ENCODE results near the gene NCLN. TPM values are rescaled to one million over a fixed set of nuclear protein-coding genes. Genes with fewer than 3 reads are reported as not detected.

NCLN gene
- total and polyA plus RNA-seq, 9 of the 15 experiments (the other 6 are each of a cell fraction or from before 2014, with no cell fraction given) = 3.8 to 126 (median 39.6) TPM

DNA sequence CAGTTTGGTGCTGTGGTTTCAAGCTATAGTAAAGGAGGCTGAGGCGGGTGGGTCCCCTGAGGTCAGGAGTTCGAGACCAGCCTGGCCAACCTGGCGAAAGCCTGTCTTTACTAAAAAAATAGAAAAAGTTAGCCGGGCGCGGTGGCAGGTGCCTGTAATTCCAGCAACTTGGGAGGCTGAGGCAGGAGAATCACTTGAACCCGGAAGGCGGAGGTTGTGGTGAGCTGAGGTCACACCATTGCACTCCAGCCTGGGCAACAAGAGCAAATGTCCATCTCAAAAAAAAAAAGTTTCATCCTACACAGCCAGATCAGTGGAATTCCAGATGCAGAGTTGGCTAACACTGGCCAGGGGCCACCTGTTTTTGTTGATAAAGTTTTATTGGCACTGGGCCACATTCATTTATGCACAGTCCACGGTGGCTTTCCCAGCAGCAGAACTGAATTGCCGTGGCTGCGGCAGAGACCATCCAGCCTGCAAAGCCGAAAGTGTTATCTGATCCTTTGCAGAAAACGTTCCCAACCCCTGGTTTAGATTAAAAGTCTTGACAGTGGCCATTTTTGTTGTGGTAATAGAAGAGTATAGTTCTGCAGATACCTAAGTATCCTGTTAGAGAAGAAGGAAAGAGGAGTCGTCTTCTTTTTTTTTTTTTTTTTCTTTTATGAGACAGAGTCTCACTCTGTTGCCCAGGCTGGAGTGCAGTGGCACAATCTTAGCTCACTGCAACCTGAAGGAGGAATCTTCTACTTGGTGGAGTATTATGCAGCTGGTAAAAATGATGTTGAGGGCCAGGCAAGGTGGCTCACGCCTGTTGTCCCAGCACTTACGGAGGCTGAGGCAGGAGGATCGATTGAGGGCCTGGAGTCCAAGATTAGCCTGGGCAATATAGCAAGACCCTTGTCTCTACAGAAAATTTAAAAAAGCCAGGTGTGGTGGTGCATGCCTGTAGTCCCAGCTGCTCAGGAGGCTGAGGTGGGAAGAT is 8.7 kb downstream of the NCLN start (continued):
- TF ChIP-seq, protein P1, sequence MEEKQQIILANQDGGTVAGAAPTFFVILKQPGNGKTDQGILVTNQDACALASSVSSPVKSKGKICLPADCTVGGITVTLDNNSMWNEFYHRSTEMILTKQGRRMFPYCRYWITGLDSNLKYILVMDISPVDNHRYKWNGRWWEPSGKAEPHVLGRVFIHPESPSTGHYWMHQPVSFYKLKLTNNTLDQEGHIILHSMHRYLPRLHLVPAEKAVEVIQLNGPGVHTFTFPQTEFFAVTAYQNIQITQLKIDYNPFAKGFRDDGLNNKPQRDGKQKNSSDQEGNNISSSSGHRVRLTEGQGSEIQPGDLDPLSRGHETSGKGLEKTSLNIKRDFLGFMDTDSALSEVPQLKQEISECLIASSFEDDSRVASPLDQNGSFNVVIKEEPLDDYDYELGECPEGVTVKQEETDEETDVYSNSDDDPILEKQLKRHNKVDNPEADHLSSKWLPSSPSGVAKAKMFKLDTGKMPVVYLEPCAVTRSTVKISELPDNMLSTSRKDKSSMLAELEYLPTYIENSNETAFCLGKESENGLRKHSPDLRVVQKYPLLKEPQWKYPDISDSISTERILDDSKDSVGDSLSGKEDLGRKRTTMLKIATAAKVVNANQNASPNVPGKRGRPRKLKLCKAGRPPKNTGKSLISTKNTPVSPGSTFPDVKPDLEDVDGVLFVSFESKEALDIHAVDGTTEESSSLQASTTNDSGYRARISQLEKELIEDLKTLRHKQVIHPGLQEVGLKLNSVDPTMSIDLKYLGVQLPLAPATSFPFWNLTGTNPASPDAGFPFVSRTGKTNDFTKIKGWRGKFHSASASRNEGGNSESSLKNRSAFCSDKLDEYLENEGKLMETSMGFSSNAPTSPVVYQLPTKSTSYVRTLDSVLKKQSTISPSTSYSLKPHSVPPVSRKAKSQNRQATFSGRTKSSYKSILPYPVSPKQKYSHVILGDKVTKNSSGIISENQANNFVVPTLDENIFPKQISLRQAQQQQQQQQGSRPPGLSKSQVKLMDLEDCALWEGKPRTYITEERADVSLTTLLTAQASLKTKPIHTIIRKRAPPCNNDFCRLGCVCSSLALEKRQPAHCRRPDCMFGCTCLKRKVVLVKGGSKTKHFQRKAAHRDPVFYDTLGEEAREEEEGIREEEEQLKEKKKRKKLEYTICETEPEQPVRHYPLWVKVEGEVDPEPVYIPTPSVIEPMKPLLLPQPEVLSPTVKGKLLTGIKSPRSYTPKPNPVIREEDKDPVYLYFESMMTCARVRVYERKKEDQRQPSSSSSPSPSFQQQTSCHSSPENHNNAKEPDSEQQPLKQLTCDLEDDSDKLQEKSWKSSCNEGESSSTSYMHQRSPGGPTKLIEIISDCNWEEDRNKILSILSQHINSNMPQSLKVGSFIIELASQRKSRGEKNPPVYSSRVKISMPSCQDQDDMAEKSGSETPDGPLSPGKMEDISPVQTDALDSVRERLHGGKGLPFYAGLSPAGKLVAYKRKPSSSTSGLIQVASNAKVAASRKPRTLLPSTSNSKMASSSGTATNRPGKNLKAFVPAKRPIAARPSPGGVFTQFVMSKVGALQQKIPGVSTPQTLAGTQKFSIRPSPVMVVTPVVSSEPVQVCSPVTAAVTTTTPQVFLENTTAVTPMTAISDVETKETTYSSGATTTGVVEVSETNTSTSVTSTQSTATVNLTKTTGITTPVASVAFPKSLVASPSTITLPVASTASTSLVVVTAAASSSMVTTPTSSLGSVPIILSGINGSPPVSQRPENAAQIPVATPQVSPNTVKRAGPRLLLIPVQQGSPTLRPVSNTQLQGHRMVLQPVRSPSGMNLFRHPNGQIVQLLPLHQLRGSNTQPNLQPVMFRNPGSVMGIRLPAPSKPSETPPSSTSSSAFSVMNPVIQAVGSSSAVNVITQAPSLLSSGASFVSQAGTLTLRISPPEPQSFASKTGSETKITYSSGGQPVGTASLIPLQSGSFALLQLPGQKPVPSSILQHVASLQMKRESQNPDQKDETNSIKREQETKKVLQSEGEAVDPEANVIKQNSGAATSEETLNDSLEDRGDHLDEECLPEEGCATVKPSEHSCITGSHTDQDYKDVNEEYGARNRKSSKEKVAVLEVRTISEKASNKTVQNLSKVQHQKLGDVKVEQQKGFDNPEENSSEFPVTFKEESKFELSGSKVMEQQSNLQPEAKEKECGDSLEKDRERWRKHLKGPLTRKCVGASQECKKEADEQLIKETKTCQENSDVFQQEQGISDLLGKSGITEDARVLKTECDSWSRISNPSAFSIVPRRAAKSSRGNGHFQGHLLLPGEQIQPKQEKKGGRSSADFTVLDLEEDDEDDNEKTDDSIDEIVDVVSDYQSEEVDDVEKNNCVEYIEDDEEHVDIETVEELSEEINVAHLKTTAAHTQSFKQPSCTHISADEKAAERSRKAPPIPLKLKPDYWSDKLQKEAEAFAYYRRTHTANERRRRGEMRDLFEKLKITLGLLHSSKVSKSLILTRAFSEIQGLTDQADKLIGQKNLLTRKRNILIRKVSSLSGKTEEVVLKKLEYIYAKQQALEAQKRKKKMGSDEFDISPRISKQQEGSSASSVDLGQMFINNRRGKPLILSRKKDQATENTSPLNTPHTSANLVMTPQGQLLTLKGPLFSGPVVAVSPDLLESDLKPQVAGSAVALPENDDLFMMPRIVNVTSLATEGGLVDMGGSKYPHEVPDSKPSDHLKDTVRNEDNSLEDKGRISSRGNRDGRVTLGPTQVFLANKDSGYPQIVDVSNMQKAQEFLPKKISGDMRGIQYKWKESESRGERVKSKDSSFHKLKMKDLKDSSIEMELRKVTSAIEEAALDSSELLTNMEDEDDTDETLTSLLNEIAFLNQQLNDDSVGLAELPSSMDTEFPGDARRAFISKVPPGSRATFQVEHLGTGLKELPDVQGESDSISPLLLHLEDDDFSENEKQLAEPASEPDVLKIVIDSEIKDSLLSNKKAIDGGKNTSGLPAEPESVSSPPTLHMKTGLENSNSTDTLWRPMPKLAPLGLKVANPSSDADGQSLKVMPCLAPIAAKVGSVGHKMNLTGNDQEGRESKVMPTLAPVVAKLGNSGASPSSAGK (IDR thresholded peaks at IDR 0.05) = no peak
- peak; percentile 40; the same call in 1 of the 2 replicates for TF ChIP-seq CC2D1A (IDR thresholded peaks at IDR 0.05)
- no peak for TF ChIP-seq DNMT1 (IDR thresholded peaks at IDR 0.05)
- TF ChIP-seq CEBPB (tag; IDR thresholded peaks at IDR 0.05) = peak; percentile 76
- peak in 1 of 2 experiments; percentile 47; a peak in 1 of 4 replicates for TF ChIP-seq TEAD1 (CRISPR knock-in tag; IDR thresholded peaks at IDR 0.05)
- peak; percentile 98 for TF ChIP-seq ZNF146 (CRISPR knock-in tag; IDR thresholded peaks at IDR 0.05; ENCODE audit: unreplicated experiment)
- TF ChIP-seq FOXO4 (CRISPR knock-in tag; IDR thresholded peaks at IDR 0.05) = no peak
